Upper lobe of left lung (tissue), 4 donors: Measurements from ENCODE around the gene FAM153A.
"Not testable (repeated sequence)": the region's sequence is repeated elsewhere in the genome, so short reads cannot be mapped to it uniquely, and the experiment has no call there.

ENCODE experiments used
- CTCF ChIP-seq, 6 experiments: fragments of 450-650 bp in 4 of 6; fragments of 200-600 bp in 2 of 6; sonication (generic) in 2 of 6; IDR thresholded peaks; one replicate each; pipeline ENCODE4 v1.5.1; 2016 to 2019; ENCODE audit warnings: antibody characterized with exemption in 6 of 6
- POLR2A ChIP-seq, 4 donors: fragments of 450-650 bp; IDR thresholded peaks; one replicate each; pipeline ENCODE4 v1.5.1; 2016 to 2017; ENCODE audit warnings: antibody characterized with exemption in 4 of 4, mild to moderate bottlenecking in 2 of 4

GRCh38 chr5:177719989-177720388, 62.7 kb downstream of the FAM153A start:
- TF ChIP-seq CTCF, POLR2A (IDR thresholded peaks at IDR 0.05): not testable (repeated sequence)
